Stimulated activated CD8-positive, alpha-beta memory T cell treated with anti-CD3 and anti-CD28 coated beads, Interleukin-12 subunit alpha, Interleukin-12 subunit beta, amount 100 ng/mL, for 4 hours (primary cell): Measurements from ENCODE around the gene ZNF439.
"Not testable (repeated sequence)": the region's sequence is repeated elsewhere in the genome, so short reads cannot be mapped to it uniquely, and the experiment has no call there.

Experiments
- DNase-seq: peaks from one replicate; pipeline ENCODE4 v3.0.0-alpha.2; 2020; ENCODE audit warnings: low read depth

The ZNF439 gene

GRCh38 chr19:11848594-11849469 lies at the start of gene ZNF439:
Gene ZNF439 (plus strand): TSS chr19:11848726. CDS start chr19:11848868, 142 bp downstream.
- DNase-seq = peak; percentile 64

DNA sequence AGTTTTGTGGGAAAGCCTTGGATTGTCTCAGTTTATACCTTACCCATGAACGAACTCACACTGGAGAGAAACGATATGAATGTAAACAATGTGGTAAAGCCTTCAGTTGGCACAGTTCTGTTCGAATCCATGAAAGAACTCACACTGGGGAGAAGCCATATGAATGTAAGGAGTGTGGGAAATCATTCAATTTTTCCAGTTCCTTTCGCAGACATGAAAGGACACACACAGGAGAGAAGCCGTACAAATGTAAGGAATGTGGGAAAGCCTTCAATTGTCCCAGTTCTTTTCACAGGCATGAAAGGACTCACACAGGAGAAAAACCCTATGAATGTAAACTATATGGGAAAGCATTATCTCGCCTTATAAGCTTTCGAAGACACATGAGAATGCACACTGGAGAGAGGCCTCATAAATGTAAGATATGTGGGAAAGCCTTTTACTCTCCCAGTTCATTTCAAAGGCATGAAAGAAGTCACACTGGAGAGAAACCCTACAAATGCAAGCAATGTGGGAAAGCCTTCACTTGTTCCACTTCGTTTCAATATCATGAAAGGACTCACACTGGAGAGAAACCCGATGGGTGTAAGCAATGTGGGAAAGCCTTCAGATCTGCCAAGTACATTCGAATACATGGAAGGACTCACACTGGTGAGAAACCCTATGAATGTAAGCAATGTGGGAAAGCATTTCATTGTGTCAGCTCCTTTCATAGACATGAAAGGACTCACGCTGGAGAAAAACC lies 42.0 kb upstream of the ZNF439 start:
- DNase-seq = no peak

DNA sequence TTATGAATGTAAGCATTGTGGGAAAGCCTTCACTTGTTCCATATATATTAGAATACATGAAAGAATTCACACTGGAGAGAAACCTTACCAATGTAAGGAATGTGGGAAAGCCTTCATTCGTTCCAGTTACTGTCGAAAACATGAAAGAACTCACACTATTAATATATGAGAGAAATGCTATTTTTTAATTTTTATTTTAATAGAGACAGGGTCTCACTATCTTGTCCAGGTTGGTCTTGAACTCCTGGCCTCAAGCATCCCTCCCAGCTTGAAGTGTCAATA lies 41.5 kb upstream of the ZNF439 start:
- DNase-seq = no peak

DNA sequence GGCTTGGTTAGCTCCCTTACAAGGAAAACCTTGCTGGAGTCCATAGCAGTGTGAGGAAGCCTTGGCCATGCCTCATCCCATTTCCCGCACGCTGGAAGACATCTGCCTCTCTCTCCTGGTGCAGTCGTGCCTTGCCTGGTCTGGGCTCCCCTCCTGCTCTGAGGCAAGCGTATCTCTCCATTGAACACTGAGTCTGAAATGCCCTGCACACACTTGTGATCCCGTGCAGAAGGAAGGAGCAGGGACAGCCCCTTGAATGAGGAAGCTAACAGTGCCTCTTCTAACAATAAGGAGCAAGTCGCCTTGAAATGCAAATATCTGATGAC lies 34.9 kb upstream of the ZNF439 start:
- DNase-seq = no peak

DNA sequence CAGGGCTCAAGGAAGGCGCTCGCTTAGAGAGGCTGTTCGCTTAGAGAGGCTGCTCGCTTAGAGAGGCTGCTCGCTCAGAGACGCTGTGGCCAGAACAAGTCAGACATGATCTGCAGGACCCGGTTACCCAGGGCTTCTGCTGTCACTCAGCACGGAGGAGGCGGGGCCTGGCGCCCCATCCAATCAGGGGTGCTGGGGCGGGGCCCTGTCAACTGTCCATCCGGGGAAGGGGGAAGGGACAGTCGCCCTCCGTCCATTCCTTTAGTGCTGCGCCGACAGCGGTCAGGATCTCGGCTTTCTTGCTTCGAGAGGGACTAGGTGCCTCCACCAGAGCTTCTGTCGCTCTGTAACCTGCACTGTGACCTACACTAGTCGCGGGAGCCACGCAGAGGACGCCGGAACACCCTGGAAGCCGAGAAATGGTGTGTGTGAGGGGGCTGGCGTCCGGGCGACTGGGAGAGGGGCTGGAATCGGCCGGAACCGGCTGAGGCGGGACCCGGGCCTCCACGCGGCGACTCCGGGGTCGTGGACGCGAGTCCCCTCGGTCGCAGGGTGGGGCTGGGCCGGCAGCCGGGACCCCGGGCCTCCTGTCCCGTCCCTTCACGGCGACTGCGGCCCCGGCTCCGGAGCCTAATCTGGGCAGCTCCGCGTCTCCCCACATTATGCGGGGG lies 34.4 kb upstream of the ZNF439 start, which contains the start of gene ZNF440:
Gene ZNF440, plus strand, starts transcription at position 245 of the 671 bp plus-strand sequence. Its CDS starts 175 bp downstream, at position 420.
- DNase-seq = peak; percentile 75

DNA sequence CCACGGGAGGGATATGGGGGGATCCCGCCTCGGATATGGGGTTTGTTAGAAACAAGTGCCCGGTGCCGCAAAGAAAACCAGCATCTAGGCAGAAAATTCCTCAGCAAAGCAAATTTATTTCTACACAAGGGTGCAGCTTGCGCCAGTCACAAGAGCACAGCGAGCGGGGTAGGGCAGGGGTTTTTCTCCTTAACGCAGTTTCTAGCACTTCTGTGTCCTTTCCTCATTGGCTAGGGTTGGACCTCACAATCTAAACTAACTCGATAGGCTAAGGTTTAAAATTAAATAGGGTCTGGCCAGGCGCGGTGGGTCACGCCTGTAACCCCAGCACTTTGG lies 33.9 kb upstream of the ZNF439 start:
- no peak for DNase-seq

DNA sequence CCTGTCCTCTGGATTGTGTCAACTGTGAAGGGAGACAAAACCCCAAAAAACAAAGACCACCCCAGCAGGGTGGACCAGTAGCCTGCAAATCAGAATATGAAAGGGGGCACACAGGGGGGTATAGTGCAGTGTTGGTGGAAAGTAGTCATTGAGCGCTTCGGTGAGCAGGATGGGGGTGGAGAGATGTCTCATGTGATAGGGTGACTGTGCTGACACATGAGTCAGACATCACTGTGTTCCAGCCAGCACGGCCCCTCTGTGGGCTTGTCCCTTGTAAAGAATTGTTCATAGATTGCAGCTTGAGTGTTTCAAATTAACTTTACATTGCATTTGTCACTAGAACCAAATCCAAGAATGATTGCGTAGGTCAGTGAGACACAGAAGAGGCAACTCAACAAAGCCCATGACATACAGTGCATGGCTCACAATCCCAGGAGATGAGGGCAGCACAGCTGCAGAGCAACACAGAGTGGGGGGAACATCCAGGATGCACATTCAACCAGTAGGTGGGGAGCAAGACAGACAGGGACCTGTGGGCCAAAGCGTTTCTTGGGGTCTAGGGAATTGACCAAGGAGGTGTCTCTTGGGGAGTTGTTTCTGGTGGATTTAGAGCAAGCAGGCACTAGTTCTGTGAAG lies 26.9 kb upstream of the ZNF439 start:
- no peak for DNase-seq

- not testable (repeated sequence) for DNase-seq
Measured at GRCh38 chr19:11828957-11829876, 19.3 kb upstream of the ZNF439 start.

DNA sequence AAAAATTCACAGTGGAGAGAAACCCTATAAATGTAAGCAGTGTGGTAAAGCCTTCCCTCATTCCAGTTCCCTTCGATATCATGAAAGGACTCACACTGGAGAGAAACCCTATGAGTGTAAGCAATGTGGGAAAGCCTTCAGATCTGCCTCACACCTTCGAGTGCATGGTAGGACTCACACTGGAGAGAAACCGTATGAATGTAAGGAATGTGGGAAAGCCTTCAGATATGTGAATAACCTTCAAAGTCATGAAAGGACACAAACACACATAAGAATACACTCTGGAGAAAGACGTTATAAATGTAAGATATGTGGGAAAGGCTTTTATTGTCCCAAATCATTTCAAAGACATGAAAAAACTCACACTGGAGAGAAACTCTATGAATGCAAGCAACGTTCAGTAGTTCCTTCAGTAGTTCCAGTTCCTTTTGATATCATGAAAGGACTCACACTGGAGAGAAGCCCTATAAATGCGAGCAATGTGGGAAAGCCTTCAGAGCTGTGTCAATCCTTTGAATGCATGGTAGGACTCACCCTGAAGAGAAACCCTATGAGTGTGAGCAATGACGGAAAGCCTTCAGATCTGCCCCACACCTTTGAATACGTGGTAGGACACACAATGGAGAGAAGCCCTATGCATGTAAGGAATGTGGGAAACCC lies 16.1 kb upstream of the ZNF439 start:
- no peak for DNase-seq

- DNase-seq = no peak
Measured at GRCh38 chr19:11833541-11833940, 15.0 kb upstream of the ZNF439 start.

DNA sequence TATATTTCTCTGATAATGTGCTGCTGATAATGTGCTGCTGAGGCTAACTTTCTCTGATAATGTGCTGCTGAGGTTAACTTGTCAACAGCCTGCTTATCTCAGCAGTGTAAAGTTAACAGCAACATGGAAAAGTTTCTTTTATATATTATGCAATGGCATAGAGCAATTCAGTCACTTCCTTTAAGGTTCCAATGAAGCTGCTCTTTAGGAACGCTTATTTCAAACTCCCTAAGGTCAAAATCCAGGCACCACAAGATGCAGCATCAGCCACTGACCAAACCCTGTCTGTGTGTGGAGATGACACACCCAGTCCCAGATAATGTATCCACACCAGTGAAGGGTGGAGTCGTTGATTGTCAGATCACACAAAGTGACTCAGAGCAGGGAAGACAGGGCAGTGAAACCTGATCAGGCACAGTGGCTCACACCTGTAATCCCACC lies 12.9 kb upstream of the ZNF439 start:
- DNase-seq = not testable (repeated sequence)

DNA sequence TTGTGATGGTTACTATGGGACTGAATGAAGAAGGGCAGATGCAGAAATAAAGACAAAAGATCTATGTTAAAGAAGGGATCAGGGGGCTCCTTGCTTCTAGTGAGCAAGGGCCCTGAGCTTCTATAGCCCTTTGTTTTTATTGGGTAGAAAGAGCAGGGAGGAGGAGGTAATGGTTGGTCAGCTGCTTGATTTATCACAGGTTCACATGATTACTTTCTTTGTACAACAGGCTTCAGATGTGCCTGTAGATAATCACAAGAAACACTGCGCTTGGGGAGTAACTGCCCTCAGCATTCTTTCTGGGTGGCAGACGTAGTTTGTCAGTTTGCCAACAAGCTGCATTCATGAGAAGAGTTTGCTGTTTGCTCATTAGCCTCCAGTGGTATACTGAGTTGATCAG lies 4.8 kb upstream of the ZNF439 start:
- no peak for DNase-seq

GRCh38 chr19:11847615-11848014 lies 911 bp upstream of the ZNF439 start:
- not testable (repeated sequence) for DNase-seq

DNA sequence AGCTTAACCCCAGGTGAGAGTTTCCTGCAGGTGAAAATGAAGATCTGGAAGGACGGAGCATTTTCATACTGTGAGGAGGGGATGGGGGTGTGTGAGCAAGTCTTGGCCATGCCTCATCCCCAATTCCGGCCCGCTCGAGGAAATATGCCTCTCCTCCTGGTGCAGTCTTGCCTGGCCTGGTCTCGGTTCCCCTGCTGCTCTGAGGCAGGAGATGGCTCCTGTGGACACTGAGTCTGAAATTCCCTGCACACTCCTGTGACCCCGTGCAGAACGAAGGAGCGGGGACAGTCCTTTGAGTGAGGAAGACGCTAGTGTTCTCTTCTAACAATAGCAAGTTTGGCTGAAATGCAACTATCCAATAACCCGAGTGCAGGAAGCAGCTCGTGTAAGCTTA lies 329 bp upstream of the ZNF439 start:
- no peak for DNase-seq

GRCh38 chr19:11850289-11850688 lies 1.8 kb downstream of the ZNF439 start:
- not testable (repeated sequence) for DNase-seq

- no peak for DNase-seq
Measured at GRCh38 chr19:11853358-11853757, 4.8 kb downstream of the ZNF439 start.

DNA sequence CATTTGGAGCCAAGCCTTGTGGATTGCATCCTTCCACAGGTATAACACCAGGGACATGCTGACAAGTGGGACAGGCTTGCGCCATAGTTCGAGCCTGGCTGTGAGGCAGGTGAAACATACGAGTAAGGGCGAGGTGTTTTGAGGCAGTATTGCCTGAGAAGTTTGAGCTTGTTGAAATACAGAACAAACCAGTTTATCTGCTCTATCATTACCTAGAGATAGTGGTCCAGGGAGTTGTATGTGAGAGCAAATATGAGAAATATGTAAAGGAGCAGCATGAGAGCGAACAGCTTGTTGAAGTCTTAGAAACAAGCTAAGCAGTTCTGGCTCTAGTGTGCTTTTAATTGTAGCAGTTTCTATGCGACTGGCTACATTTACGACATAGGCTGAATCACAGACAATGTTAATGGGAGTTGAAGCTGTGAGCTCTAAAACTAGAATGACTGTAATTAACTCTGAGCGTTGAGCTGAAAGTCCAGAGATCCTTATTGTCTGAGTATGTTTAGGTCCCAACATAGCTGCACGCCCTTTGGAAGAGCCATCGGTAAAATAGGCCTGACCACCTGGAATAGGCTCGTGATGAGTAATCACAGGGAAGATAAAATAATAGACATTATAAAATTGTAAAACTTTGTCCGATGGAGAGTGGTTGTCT lies 8.2 kb downstream of the ZNF439 start:
- no peak for DNase-seq

DNA sequence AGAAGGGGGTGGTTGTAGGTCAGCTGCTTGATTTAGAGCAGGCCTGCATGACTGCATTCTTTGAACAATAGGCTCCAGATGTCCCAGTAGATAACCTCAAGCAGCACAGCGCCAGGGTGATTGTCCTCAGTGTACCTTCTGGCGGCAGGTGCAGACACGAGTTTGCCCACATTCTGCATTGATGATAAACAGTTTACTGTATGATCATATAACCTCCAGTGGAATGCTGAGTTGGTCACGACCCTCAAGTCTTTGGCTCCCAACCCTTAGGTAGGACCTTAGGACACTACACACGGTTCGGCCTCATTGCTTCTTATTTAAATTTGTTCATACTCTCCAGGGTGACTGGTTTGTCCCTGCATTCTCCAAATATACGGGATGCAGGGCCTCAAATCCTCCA lies 12.2 kb downstream of the ZNF439 start:
- DNase-seq = no peak

GRCh38 chr19:11861301-11861700 lies 12.8 kb downstream of the ZNF439 start:
- no peak for DNase-seq

GRCh38 chr19:11867766-11868165 lies 19.2 kb downstream of the ZNF439 start:
- DNase-seq = not testable (repeated sequence)
